ENCODE measurements around the gene GYPC.
"Not testable (repeated sequence)": the region's sequence is repeated elsewhere in the genome, so short reads cannot be mapped to it uniquely, and the experiment has no call there.

The GYPC gene

GRCh38 chr2:126643431-126643830, 12.5 kb upstream of the GYPC start:
- no peak for TF ChIP-seq CTCF (IDR thresholded peaks at IDR 0.05; ENCODE audit: low read depth, low read length)
- no peak for DNase-seq (ENCODE audit: extremely low read depth, low read depth)

- no peak for TF ChIP-seq CTCF (IDR thresholded peaks at IDR 0.05; ENCODE audit: low read depth, low read length)
Measured at GRCh38 chr2:126643972-126644371, 12.0 kb upstream of the GYPC start.

GRCh38 chr2:126644630-126645191, 11.2 kb upstream of the GYPC start:
- no peak for TF ChIP-seq CTCF (IDR thresholded peaks at IDR 0.05; ENCODE audit: low read depth, low read length)
- DNase-seq (ENCODE audit: extremely low read depth, low read depth): no peak

More at GRCh38 chr2:126643972-126644371, 12.0 kb upstream of the GYPC start:
- DNase-seq (ENCODE audit: extremely low read depth, low read depth): no peak

- DNase-seq (ENCODE audit: extremely low read depth, low read depth): no peak
Measured at GRCh38 chr2:126645211-126645618, 10.7 kb upstream of the GYPC start.

GRCh38 chr2:126646026-126646425, 9.9 kb upstream of the GYPC start:
- DNase-seq (ENCODE audit: extremely low read depth, low read depth): no peak
- no peak for TF ChIP-seq CTCF (IDR thresholded peaks at IDR 0.05; ENCODE audit: low read depth, low read length)

More at GRCh38 chr2:126645211-126645618, 10.7 kb upstream of the GYPC start:
- TF ChIP-seq CTCF (IDR thresholded peaks at IDR 0.05; ENCODE audit: low read depth, low read length): no peak

GRCh38 chr2:126647714-126648344, 8.1 kb upstream of the GYPC start:
- DNase-seq (ENCODE audit: extremely low read depth, low read depth): not testable (repeated sequence)

- not testable (repeated sequence) for DNase-seq (ENCODE audit: extremely low read depth, low read depth)
Measured at GRCh38 chr2:126648345-126648786, 7.6 kb upstream of the GYPC start.

- no peak for DNase-seq (ENCODE audit: extremely low read depth, low read depth)
- TF ChIP-seq CTCF (IDR thresholded peaks at IDR 0.05; ENCODE audit: low read depth, low read length): no peak
Measured at GRCh38 chr2:126649101-126649500, 6.9 kb upstream of the GYPC start.
